ENCODE results near the gene TMEM163. TPM values are rescaled to one million over a fixed set of nuclear protein-coding genes. Genes with fewer than 3 reads are reported as not detected.
"Not testable (repeated sequence)": the region's sequence is repeated elsewhere in the genome, so short reads cannot be mapped to it uniquely, and the experiment has no call there.

Gene TMEM163
- total RNA-seq, 2 experiments from 2014 or later = 0.23 TPM; not detected in 1

DNA sequence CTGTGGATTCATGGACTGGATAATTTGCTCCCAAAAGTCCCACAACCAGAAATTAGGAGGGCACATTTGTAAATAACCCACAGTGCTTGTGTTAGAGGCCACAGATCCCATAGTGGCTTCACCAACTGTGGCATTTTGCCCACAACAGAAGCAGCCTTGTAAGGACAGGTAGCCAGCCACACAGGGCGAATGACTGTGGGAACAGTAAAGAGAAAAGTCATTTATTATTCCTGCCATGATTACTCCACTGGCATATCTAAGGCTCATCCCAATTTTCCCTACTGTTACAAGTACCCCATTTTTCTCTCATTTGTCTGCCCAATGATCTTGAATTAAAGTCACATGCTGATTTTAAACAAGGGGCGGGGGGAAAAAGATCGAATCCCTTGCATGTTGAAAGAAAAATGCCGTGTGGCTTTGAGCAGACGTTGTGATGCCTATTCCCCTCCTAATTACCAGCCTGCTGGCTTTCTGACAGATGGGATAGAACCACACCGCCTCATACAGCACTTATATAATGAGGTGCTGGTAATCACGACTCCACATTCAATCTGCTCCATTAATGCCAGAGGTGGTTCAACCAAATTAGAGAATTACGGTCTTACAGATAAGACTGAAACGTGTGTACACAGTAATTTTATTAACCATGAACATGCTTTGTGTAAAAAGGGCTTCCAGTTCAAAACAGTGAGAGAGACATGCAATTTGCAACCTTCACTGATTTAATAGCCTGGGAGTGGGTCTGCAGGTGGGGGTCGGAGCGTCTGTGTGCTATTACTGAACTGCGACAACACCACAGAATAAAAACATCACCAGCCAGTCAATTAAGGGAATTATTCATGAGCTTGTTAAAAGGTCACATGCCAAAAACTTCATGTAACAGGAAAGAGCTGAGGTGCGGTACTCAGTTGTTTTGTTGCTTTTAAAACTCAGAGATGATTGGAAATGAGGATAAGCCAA, 196.0 kb downstream of the TMEM163 start:
- Mint-ChIP-seq H3K27me3 (ENCODE audit: low read depth) (peaks cover 12% of the 10 kb centered on the region), H3K36me3 (ENCODE audit: low read depth) (no peaks in the 10 kb centered on the region), H3K4me3 (no peak overlapping the region), H3K4me1 (ENCODE audit: low read depth) (no peaks in the 10 kb centered on the region), H3K27ac (no peak overlapping the region), H3K9me3 (ENCODE audit: insufficient read depth) (no peaks in the 10 kb centered on the region)
- ATAC-seq (no peak), DNase-seq (no peak)
- ChIA-PET CTCF (no interaction called here), POLR2A (no interaction called here)

DNA sequence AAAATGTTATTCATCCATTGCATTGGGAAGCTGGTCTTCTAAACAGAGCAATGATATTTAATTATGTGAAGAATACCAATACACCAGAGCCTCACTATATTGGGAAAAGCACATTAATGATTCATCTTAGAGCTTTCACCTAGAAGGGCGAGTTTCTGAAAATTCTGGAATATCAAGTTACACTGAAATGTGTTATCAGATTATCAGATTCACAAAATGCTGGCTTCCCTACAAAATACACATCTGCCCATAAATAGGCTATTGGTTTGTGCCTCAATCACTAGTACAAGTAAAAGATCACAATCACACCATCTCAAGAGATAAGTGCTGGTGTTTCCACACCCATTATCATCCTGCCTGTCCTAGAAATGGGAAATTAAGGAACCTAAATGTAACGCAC, 200.7 kb downstream of the TMEM163 start:
- ChIA-PET CTCF (interaction anchor here (0.6 kb wide), 1 partner anchor 554 kb away, joined by 4 read pairs; no protein-coding TSS in a partner anchor), POLR2A (no interaction called here)
- DNase-seq (no peak), ATAC-seq (no peak)
- Mint-ChIP-seq H3K27me3 (ENCODE audit: low read depth) (peaks cover 6% of the 10 kb centered on the region), H3K27ac (no peak overlapping the region), H3K4me3 (no peak overlapping the region), H3K36me3 (ENCODE audit: low read depth) (no peaks in the 10 kb centered on the region), H3K4me1 (ENCODE audit: low read depth) (no peaks in the 10 kb centered on the region), H3K9me3 (ENCODE audit: insufficient read depth) (no peaks in the 10 kb centered on the region)

DNA sequence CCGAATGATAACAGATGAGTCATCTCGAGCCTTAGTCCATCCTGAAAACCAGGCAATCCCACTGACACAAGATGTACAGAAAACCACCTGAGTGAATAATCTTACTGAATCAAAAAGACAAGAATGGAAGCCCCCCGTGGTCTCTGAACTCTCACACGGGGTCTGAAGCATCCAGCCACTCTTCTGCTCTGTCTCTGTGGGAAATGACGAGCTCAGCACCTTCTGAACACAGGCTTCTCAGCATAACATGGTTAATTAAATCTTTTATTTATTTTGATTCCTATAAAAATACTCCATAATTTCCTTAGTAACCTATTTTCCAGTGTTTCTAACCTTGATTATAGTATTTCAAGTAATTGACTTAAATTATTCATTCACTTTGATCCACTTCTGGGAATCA, 203.7 kb downstream of the TMEM163 start:
- no peaks in the 10 kb centered on the region for H3K36me3 Mint-ChIP-seq (ENCODE audit: low read depth)
- no peak for DNase-seq
- CTCF ChIA-PET = no interaction called here
- no peak overlapping the region for H3K4me3 Mint-ChIP-seq
- POLR2A ChIA-PET = no interaction called here
- H3K27me3 Mint-ChIP-seq (ENCODE audit: low read depth) = peaks cover 4% of the 10 kb centered on the region
- H3K9me3 Mint-ChIP-seq (ENCODE audit: insufficient read depth) = no peaks in the 10 kb centered on the region
- H3K27ac Mint-ChIP-seq = no peak overlapping the region
- H3K4me1 Mint-ChIP-seq (ENCODE audit: low read depth) = no peaks in the 10 kb centered on the region
- ATAC-seq = no peak

DNA sequence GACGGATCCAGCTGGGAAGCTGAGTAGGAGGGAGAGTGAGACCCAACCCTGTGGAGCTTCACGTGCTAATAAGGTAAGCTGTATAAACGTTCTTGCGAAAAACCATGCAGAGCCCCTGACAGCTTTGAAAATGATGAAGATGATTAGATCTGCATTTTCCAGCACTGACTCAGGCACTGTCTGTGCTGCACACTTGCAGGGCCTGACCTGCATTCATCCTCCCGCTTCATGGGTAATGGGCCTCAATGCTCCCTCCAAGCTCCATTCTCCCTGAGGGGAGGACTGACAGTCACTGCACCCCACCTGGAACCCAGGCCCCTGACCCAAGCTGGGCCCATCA, 205.4 kb downstream of the TMEM163 start:
- CTCF ChIA-PET = no interaction called here
- DNase-seq = no peak
- H3K4me3 Mint-ChIP-seq = no peak overlapping the region

DNA sequence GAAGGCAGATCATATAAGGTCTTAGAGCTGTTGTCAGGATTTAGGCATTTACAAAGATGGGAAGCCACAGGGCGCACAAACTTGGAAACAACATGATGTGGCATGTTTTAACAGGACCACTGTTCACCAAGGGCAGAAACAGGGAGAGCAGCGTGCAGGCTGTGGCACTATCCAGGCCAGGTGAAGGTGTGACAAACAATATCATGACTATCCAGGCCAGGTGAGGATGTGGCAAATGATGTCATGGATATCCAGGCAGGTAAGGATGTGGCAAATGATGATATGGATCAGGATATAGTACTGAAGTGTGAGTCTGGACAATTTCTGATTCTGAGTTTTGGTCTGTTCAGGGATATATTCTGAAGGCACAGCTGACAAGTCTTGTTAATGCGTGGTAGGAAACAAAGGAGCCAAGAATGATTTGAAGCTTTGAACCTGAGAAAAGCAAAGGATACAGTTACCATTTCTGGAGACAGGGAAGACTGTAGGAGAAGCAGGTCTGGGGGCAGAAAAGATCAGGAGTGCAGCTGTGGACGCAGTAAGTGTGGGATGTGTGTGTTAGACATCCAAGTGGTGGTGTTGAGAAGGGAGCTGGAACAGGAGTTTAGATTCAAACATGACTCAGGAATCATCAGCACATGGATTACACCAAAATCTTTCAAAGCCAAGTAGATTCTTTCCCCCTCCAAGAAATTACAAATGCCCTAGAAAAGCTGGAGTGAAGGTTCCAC, 205.9 kb downstream of the TMEM163 start:
- DNase-seq (no peak), ATAC-seq (no peak)
- Mint-ChIP-seq H3K4me1 (ENCODE audit: low read depth) (no peaks in the 10 kb centered on the region), H3K27me3 (ENCODE audit: low read depth) (peaks cover 4% of the 10 kb centered on the region), H3K27ac (no peak overlapping the region), H3K4me3 (no peak overlapping the region), H3K36me3 (ENCODE audit: low read depth) (no peaks in the 10 kb centered on the region), H3K9me3 (ENCODE audit: insufficient read depth) (no peaks in the 10 kb centered on the region)
- CTCF ChIA-PET = no interaction called here
- POLR2A ChIA-PET = no interaction called here

More for the DNA sequence above, 205.4 kb downstream of the TMEM163 start:
- H3K4me1 Mint-ChIP-seq (ENCODE audit: low read depth) = no peaks in the 10 kb centered on the region
- POLR2A ChIA-PET = no interaction called here
- no peaks in the 10 kb centered on the region for H3K36me3 Mint-ChIP-seq (ENCODE audit: low read depth)
- H3K27me3 Mint-ChIP-seq (ENCODE audit: low read depth) = peaks cover 4% of the 10 kb centered on the region
- no peaks in the 10 kb centered on the region for H3K9me3 Mint-ChIP-seq (ENCODE audit: insufficient read depth)
- no peak for ATAC-seq
- H3K27ac Mint-ChIP-seq = no peak overlapping the region

DNA sequence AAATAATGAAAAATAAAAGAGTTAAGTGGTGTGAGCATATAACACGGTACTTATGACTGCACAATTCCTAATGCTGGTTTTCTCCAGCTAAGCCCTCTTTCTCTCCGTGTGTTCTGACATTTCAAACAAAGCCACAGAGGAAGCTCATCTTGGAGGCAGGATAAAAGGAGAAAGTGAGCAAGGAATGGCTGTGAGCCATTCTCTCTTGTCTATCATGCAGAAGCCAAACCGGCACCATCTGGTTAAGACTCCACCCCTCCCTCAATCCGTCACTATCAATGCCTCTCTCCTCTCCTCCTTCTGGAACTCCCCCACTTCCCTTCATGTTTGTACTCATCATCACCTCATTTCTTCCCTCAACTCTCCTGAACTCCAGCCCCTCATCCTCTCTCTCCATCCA, 210.4 kb downstream of the TMEM163 start:
- H3K36me3 Mint-ChIP-seq (ENCODE audit: low read depth) = no peaks in the 10 kb centered on the region
- H3K27me3 Mint-ChIP-seq (ENCODE audit: low read depth) = no peaks in the 10 kb centered on the region
- ChIA-PET CTCF (no interaction called here), POLR2A (no interaction called here)
- H3K4me1 Mint-ChIP-seq (ENCODE audit: low read depth) = no peaks in the 10 kb centered on the region
- no peak overlapping the region for H3K4me3 Mint-ChIP-seq
- DNase-seq (no peak), ATAC-seq (no peak)
- no peak overlapping the region for H3K27ac Mint-ChIP-seq
- no peaks in the 10 kb centered on the region for H3K9me3 Mint-ChIP-seq (ENCODE audit: insufficient read depth)

DNA sequence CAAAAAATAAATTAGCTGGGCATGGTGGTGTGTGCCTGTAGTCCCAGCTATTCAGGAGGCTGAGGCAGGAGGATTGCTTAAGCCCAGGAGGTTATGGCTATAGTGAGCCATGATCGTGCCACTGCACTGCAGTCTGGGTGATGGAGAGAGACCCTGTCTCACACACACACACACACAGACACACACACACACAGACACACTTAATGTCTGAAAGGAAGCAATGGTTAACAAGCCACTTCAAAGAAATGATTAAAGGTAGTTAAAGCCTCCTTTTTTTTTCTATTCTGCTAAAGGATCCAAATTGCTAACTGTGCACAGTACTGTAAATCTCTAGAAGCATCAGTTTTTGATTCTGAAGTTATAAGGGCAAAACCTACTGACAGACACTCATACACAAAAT, 211.1 kb downstream of the TMEM163 start:
- DNase-seq = no peak
- H3K9me3 Mint-ChIP-seq (ENCODE audit: insufficient read depth) = no peaks in the 10 kb centered on the region
- ATAC-seq = no peak
- H3K36me3 Mint-ChIP-seq (ENCODE audit: low read depth) = no peaks in the 10 kb centered on the region
- CTCF ChIA-PET = no interaction called here
- H3K4me1 Mint-ChIP-seq (ENCODE audit: low read depth) = no peaks in the 10 kb centered on the region
- POLR2A ChIA-PET = no interaction called here
- H3K4me3 Mint-ChIP-seq = no peak overlapping the region
- no peak overlapping the region for H3K27ac Mint-ChIP-seq
- H3K27me3 Mint-ChIP-seq (ENCODE audit: low read depth) = no peaks in the 10 kb centered on the region

DNA sequence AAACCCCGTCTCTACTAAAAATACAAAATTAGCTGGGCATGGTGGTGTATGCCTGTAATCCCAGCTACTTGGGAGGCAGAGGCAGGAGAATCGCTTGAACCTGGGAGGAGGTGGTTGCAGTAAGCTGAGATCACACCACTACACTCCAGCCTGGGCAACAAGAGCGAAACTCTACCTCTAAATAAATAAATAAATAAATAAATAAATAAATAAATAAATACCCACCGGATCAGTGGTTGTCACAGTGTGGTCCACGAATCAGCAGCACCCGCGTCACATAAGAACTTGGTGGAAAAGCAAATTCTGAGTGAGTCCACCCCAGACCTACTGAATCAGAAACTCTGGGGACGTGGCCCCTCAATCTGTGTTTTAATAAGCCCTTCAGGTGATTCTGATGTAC, 211.6 kb downstream of the TMEM163 start:
- CTCF ChIA-PET; DNase-seq; ATAC-seq; H3K27me3 Mint-ChIP-seq (ENCODE audit: low read depth); H3K4me3 Mint-ChIP-seq; H3K9me3 Mint-ChIP-seq (ENCODE audit: insufficient read depth); H3K36me3 Mint-ChIP-seq (ENCODE audit: low read depth); H3K4me1 Mint-ChIP-seq (ENCODE audit: low read depth); POLR2A ChIA-PET; H3K27ac Mint-ChIP-seq: not testable (repeated sequence)

DNA sequence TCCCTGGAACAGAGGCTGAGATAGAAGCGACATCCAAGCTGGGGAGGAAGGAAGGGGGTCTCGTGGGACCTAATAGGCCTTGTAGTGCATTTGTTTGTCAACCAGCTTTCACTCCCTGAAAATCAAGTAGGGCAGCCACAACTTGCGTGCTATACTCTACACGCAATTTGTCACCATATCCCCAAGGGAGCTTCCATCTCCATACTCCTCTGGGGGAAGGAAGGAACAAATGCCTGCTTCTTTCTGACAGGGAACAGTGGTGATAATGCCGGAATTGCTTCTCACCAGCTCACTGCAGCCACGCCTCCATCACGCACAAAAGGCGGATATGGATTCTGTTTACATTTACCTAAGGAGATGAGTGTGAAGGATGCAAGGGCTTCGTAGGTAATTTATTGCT, 213.4 kb downstream of the TMEM163 start:
- ChIA-PET POLR2A (no interaction called here), CTCF (no interaction called here)

DNA sequence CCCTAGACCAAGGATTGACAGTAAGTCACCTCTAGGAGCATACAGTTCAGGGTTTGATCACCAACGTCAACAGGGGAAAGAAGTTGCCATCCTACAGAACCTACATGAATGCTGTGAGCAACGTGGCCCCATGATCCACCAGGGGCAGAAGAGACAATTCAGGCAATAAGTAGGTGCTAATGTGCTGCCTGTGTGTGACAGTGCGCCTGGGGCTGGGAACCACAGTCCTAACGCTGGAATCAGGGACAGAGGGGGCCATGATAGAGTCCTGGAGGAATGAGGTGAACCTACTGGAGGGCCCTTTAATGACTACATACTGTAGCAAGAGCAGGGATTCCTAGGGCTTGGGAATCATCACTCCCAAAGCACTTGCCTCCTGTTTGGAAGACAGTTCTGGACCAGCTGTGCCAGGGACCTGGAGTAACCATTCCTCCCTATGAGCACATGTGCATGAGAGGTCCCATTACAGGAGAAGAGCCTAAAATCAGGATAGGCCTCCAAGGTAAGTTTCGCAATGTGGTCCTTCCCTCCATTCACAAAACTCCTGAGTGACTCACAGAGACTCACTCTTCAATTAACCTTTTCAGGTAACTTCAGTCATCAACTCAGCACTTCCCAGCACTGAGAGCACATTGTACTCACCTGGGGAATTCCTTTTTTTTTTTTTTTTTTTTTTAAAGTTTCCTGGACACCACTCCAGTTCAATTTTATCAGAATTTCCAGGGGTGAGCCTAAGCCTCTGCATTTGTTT, 214.0 kb downstream of the TMEM163 start:
- no peaks in the 10 kb centered on the region for H3K36me3 Mint-ChIP-seq (ENCODE audit: low read depth)
- ChIA-PET POLR2A (no interaction called here), CTCF (no interaction called here)
- ATAC-seq = no peak
- H3K27ac Mint-ChIP-seq = no peak overlapping the region
- DNase-seq = no peak
- H3K27me3 Mint-ChIP-seq (ENCODE audit: low read depth) = peaks cover 5% of the 10 kb centered on the region
- no peaks in the 10 kb centered on the region for H3K4me1 Mint-ChIP-seq (ENCODE audit: low read depth)
- H3K4me3 Mint-ChIP-seq = no peak overlapping the region
- H3K9me3 Mint-ChIP-seq (ENCODE audit: insufficient read depth) = no peaks in the 10 kb centered on the region

More for the DNA sequence above, 213.4 kb downstream of the TMEM163 start:
- H3K27ac Mint-ChIP-seq = no peak overlapping the region
- H3K4me3 Mint-ChIP-seq = no peak overlapping the region
- peaks cover 5% of the 10 kb centered on the region for H3K27me3 Mint-ChIP-seq (ENCODE audit: low read depth)
- H3K9me3 Mint-ChIP-seq (ENCODE audit: insufficient read depth) = no peaks in the 10 kb centered on the region
- ATAC-seq (no peak), DNase-seq (no peak)
- H3K4me1 Mint-ChIP-seq (ENCODE audit: low read depth) = no peaks in the 10 kb centered on the region
- H3K36me3 Mint-ChIP-seq (ENCODE audit: low read depth) = no peaks in the 10 kb centered on the region

DNA sequence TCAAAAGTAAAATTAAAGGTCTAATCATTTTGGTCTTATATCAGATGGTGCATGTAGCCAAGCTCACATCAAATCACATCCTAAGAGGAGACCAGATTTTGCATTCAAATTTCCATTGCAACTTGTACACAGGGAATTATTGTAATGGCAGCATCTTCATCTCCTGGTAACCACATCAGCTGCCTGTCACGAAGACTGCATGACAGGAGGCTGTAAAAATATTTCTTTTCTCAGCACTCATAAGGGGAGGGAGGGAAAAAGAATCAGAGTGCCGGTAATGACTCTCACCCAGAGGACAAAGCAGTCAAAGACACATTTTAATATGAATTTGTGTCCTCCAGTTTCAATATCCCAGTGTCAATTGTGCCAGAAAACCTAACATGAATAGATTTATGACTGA, 216.7 kb downstream of the TMEM163 start:
- no peak for DNase-seq
- Mint-ChIP-seq H3K9me3 (ENCODE audit: insufficient read depth) (no peaks in the 10 kb centered on the region), H3K36me3 (ENCODE audit: low read depth) (no peaks in the 10 kb centered on the region), H3K4me3 (no peak overlapping the region), H3K4me1 (ENCODE audit: low read depth) (no peaks in the 10 kb centered on the region), H3K27me3 (ENCODE audit: low read depth) (peaks cover 5% of the 10 kb centered on the region), H3K27ac (no peak overlapping the region)
- ChIA-PET CTCF (no interaction called here), POLR2A (no interaction called here)
- no peak for ATAC-seq

DNA sequence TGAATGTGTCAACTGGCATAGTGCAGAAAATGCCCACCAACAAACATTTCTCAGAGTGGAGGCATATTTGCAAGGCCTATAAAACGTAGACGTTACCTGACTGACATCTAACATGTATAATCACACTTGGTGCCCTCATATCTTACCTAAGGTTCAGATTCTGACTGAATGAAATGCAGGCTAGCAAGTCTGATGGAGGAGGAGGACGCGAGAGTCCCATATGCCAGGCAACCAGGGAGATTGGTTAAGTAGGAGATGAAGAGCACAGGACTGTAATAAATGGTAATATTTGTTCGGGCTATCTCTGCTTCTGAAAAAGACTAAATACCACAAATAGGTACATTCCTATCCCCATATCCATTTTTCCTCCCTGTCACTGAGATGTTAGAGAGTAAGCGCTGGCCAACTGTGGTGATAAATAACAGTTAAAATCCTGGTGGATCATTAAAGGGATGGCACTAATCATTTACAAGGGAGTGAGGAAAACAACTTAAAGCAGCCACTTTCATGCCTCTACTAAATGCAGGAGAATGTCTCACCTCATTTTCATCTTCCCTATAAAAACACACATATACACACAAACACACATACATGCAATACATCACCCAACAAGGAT, 217.2 kb downstream of the TMEM163 start:
- ChIA-PET CTCF (no interaction called here), POLR2A (no interaction called here)
- Mint-ChIP-seq H3K36me3 (ENCODE audit: low read depth) (no peaks in the 10 kb centered on the region), H3K9me3 (ENCODE audit: insufficient read depth) (no peaks in the 10 kb centered on the region), H3K27me3 (ENCODE audit: low read depth) (peaks cover 5% of the 10 kb centered on the region), H3K4me1 (ENCODE audit: low read depth) (no peaks in the 10 kb centered on the region), H3K27ac (no peak overlapping the region), H3K4me3 (no peak overlapping the region)
- no peak for ATAC-seq
- no peak for DNase-seq

All from activated CD8-positive, alpha-beta T cell treated with anti-CD3 and anti-CD28 coated beads, Interleukin-2, amount 10 ng/mL, durations not matched to agents 7 days and 5 days (primary cell).